ENCODE data around the gene SCLT1.
A peak's percentile ranks its signal among the peaks of the same experiment; 100 is the strongest.

Gene SCLT1

DNA sequence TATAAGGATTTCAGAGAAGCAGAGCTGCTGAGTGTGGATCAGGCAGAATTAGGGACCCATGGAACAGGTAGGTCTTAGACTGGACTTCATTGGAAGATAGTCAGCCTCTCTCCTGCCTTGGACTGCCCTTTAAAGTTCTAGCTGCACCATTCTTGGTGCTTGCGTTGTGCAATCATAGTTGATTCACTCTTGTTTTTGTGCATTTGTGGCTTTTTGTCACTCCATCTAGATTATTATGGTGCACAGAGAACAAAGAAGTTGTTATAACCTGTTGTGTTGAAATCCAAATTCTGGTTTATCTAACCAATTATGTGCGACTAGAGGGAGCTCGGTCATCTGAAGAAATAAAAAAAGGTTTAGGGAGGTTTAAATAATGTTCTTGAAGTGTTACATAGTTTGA lies 224.6 kb downstream of the SCLT1 start:
- no peak for DNase-seq

DNA sequence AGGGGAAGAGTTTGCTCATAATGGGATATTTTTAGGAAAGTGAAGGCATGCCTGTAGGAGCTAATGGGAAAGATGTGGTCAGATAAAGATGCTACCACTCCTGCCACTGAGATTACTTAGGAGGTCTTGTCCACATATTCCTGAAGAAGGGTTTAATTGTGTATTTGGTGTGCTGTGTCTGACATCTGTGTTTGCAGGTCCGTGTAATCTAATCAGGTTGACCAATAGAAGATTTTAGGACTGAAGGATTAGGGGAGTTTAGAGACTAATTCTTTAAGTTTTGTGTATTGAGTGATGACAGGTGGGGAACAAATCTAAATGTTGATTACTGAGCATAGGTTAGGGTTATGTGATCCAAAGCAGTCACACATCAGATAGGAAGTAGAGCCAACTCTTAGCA lies 226.6 kb downstream of the SCLT1 start:
- no peak for DNase-seq

DNA sequence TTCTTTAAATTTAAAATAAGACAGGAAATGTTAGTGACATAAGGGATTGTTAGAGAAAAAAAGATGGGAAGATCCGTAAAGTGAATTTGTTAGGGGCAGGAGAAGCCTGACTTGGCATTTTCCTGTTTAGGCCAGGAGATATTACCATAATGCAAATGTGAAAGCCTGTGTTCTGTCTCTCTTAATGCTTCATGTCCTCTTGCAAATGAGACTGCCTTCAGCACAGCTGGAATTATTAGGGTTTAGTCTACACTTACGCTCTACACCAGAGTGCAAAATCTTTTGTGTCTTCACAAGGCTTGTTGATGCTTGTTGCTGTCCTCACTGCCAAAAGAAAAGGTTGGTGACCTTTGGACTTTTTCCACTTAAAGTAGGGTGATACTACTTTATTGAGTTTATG lies 227.1 kb downstream of the SCLT1 start:
- DNase-seq = no peak

DNA sequence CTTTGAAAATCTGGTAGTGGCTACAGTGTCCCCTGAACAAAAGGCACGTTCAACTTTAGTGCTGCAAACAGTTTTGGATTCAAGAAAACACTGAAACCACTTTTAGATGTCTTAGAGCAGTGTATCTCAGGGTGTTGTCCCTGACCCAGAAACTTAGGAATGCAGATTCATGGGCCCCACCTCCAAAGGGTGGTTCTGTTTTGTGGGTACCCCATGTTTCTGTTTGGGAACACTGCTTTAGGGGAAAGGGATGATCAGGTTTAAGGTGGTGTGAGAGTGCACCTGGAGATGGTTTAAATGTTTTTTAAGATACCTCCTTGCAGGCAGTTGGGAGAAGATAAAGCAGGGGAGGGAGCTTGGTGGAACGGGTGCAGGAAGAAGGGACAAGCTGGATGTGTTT lies 228.2 kb downstream of the SCLT1 start:
- DNase-seq = no peak

DNA sequence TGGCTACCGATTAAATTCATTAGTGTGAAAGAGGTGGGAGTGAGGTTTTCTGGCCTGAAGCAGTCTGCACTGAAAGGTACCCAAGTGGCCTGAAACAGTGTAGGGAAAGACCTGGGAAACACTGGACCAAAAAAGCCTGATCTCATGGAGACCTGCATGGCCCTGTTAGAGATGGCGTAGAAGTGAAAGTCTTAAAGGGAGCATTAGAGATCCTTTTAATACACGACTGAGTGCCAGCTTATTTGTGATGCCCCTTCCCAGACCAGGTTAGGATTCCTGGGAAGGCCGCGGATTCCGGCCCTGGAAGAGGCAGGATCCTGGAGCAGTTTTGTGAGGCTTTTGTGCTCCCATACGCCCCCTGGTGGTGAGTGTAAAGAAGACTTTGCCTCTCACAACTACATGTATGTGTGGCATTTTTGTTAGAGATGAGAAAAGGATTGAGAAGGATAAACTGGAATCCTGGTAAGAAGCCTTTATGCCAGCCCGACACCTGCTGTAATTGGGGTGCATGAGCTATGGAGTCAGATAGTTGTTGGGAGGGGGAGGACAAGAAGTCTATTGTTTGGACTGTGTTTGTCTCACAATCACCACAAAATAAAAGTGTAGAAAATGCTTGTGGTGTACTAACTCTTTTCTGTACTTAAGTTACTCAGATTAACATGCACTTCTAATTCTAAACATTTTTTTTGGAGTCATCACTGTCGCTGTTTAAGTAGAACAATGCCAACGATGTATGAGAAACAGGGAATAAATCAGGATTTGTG lies 229.8 kb downstream of the SCLT1 start:
- DNase-seq = peak; percentile 70 to 80

DNA sequence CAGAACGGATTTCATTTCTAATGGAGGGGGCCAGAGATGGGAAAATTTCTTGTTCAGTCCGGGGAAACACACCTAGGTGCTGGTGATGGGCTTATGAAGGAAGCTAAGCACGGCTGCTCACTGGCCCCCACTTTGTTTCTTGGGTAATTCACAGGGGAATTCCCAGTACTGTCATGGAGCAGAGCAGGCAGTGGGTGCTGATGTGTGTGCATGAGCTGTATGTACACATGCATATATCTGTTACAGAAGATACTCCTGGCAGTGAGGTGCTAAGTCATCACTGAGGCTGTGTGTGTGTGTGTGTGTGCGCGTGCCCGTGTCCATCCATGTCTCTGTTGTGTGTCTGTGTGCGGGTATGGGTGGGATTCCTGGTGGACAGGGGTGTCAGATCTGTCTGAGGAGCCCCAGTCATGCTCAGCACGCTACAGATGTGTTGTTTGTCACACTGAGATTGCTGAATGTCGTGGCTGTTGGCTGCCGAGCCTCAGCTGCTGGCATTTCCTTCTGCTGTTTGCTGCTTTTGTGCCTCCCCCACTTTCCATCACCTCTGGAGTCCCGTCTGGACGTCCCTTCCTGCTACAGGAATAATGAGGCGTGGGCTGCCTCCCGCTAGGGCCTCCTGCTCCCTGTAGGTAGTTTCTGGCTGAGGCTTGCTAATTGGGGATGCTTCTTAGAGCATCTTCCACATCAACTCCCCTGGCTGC lies 230.6 kb downstream of the SCLT1 start:
- peak; percentile 40 to 53 for DNase-seq

DNA sequence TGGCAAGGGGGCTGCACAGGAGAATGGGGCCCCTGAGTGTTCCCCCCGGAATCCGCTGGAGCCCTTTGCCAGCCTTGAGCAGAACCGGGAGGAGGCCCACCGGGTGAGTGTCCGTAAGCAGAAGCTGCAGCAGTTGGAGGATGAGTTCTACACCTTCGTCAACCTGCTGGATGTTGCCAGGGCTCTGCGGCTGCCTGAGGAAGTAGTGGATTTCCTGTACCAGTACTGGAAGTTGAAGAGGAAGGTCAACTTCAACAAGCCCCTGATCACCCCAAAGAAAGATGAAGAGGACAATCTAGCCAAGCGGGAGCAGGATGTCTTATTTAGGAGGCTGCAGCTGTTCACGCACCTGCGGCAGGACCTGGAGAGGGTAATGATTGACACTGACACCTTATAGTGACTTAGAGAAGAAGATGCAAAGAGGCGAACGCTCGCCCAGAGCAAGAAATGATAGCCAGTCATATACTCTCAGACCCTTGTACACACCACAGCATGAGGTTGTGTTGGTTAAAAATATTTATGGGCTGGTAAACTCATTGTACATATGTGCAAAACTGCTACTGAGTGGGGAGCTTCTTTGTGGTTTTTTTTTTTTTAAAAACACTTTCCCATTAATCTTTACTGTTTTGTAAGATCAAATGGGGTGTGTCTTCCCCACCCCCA lies 231.4 kb downstream of the SCLT1 start:
- DNase-seq = no peak

DNA sequence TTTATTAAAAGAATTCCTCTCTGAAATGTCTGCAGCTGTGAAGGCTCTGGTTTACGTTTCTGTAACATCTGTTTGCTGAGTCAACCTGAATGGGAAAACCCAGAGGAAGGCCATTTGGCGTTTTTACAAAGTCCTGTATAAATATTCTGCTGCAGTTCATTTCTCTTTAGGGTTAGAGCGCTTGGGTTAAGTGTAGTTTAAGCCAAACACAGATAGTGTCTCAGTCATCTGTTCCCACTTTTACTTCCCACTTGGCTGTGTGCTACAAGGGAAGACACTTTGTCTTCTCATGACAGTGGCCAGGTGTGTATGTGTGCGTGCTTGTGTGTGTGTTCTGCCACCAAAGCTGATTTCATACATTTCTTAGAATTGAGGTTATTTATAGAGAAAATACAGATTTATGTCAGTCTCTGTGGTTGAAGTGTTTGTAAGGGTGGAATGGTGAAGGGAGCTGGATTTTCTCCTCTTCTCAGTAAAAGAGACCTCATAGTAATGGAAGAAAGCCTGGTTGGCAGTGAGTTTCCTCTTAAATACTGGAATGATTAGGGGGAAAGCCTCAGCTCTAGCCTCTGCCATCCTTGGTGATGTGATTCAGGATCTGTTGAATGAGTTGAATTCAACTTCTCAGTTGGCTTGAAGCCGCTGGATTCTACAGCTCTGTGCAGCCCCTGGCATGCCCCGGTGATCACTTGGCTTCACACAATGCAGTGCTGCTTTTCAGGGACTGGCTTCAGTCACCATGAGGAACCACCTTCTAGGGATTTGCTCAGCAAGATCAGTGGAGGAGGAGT lies 233.3 kb downstream of the SCLT1 start:
- DNase-seq = no peak

DNA sequence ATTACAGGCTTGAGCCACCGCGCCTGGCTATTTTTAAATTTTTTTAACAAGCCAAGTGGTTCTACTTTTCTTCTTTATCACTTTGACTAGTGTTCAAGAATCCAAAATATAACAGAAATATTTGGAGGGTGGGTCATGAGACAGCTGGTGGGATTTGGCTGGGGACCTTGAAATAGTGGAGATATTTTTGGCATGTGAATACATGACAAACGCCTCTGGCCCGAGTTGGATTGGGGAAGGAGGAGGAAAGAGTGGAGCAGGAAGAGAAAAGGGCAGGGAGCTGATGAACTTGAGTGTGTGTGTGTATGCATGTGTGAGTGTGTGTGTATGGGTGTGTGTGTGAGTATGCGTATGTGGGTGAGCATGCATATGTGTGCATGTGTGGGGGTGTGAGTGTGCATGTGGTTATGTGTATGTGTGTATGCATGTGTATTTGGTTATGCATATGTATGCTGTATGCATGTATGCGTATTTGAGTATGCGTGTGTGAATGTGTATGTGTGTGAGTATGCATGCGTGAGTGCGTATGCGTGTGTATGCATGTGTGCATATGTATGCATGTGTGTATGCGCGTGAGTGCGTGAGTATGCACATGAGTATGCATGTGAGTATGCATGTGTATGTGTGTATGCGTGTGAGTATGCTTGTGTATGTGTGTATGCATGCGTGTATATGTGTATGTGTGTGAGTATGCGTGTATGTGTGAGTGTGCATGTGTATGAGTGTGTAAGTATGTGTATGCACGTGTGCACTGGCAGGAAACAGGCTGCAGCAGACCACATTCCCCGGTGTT lies 234.3 kb downstream of the SCLT1 start:
- no peak for DNase-seq

DNA sequence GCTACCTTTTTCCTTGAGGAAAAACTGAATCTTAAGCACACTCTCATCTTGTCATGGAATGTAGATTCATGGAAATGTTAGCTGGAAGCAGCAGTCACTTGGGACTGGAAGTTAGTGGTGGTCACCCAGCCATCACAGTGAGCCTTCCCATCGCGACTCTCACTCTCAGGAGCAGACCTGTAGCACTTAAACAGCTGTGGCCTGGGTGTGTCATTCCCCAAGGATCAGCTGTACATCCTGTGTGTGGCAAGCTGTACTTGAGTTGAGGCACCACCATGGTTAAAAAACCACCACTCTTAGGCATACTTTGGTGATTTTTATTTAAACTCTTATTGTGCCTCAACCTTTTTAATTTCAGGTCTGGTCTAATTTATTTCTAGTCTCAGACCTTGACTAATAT lies 237.1 kb downstream of the SCLT1 start:
- DNase-seq = no peak

DNA sequence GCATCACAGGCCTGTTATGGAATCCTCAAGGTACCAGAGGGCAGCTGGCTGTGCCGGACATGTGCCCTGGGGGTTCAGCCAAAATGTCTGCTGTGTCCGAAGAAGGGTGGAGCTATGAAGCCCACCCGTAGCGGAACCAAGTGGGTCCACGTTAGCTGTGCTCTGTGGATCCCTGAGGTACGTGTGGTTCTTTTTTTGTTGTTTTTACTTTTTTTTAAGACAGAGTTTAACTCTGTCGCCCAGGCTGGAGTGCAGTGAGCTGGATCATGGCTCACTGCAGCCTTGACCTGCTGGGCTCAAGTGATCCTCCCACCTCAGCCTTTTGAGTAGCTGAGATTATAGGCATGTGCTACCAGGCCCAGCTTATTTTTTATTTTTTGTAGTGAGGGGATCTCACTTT lies 237.7 kb downstream of the SCLT1 start:
- DNase-seq = no peak

DNA sequence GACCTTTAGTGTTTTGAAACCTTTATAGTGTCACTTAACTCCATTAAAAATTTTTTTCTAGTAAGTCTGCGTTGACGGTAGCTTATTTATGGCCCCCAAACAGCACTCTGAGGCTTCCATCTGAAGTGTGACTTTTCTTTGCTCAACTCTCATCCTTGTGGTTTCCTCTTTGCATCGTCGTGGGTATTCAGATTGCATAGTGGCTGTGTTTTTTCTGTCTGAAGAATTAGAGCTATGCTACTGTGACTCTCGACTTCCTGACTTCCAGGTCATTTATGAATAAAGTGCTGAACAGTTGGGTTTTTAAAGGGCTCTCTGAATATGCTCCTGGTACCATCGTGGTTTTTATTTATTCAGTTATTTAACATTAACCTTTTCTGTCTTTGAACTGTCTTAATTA lies 238.9 kb downstream of the SCLT1 start:
- no peak for DNase-seq

DNA sequence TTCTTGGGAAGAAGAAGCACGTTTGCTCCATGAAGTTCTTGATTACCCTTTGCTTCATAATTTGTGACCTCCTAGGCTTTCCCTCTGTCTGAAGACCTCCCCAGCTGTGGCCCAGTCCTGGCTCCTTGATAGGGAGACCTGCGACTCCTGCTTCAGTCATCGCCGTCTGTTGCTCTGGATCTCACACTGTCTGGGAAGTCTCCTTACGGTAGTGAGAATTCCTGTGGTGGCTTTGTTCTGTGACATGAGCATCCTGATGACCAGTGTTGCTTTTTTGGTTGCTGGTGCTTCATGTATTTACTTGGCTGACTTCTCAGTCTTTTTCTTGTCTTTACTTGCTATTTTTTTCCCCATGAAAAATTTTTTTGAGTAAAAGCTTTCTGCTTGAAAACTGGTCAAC lies 239.6 kb downstream of the SCLT1 start:
- DNase-seq = no peak

DNA sequence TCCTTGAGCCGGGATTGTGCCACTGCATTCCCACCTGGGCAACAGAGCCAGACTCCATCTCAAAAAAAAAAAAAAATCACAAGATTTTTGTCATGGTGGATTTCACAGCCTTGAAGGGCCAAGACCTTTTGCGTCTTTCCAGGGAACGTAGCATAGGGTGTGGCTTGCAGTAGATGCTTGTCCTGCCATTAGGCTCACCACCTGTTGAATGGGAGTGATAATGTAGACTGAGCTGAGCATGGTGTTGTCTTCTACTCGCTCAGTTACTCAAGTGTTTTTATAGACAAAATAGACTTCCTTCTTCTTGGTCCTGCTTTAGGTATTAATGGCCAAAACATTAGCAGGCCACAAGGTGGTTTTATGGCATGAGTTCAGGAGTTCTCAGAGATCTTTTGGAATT lies 243.1 kb downstream of the SCLT1 start:
- no peak for DNase-seq

DNA sequence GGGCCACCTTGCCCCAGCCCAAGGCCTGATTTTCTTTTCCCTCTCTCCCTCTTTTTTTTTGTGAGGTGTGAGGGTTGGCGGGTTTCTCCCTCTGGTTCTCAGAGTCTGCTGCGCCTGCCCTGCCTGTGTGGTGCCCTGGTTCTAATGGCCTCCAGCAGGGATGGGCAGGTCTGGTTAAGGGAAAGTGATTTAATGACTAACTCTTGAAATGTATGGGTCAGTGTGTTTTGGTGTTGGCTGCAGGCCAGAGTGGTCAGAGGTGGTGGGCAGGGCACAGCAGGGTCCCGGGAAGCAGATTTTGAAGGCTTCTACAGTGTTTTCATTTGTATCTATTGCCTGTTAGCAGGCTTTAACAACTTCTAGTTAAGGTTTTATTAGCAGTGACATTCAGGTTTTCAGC lies 244.9 kb downstream of the SCLT1 start:
- no peak for DNase-seq

DNA sequence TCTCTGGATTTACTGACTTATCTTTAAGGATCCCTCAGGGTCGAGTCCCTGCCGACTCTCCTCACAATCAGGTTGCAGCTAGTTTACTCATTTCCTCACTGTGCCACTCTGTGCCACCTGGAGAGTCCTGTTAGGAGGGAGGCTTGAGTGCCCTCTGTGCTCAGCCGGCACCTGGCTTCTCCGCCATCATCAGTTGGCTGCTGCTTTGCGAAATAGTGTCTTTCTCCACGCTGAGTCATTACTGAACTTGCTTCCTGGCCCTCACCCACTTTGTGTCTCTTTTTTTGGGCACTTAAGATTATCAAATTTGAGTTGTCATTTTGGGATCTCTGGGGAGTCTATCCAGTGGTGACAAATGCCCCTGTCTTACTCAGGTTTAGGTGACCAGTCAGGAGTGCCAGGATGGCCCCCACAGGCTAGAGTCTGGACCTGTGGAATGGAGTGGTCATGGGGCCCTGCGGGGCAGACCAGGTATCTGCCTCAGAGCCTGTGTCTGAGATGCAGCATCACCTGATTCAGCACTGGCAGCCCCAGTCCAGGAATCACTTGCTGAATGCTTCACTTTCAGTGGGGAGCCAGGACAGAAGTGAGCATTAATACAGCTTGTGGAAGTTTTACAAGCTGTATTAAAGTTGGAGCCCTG lies 246.1 kb downstream of the SCLT1 start:
- DNase-seq = no peak

DNA sequence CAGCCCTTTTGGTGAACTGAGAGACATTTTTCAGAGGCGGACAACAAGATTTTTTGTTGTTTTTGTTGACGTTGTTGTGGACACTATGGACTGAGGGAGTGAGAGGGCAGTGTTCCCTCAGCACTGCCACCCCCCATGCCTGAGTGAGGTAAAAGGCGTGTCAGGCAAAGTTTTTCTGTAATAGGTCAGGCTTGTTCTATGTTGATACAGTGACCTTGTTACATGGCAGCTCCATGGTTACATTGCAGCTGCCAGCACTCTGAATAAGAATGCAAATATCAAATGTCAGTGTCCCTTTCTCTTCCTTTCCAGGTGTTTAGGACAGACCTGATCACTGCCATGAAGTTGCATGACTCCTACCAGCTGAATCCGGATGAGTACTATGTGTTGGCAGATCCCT lies 247.3 kb downstream of the SCLT1 start:
- DNase-seq = no peak

DNA sequence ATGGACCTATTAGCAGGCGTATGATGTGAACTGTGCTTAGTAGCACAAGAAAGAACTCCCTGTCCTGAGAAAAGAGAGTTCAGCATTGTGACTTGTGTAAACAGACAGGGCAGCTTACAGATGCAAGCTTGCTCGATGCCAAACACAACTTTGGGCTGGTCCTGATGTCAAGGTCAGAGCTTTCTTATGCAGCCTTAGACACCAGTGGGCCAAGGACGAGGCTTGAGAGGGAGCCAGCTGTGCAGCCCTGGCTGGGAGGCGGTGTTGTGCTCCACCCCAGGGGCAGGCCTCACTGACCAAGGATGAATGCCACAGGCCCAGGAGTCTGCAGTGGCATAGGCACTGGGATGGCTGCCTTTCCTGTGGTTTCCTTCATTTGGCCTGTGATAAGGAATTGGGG lies 248.4 kb downstream of the SCLT1 start:
- DNase-seq = no peak

DNA sequence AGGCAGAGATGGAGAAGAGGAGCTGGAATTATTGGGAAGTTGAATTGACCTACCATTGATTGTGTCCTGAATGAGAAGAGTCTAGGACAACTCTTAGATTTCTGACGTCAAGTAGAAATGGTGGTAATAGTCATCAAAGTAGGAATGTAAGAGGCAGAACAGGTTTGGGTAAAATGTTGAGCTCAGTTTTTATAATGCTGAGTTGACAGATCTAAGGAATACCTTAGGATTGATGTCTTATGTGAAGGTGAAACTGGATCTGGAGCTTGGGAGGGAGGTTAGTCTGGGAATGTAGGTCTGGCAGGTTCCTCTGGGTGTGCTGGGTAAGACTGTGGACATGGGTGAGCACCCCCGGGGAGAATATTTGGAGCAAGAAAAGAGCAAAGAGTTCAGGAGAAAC lies 251.9 kb downstream of the SCLT1 start:
- DNase-seq = no peak

DNA sequence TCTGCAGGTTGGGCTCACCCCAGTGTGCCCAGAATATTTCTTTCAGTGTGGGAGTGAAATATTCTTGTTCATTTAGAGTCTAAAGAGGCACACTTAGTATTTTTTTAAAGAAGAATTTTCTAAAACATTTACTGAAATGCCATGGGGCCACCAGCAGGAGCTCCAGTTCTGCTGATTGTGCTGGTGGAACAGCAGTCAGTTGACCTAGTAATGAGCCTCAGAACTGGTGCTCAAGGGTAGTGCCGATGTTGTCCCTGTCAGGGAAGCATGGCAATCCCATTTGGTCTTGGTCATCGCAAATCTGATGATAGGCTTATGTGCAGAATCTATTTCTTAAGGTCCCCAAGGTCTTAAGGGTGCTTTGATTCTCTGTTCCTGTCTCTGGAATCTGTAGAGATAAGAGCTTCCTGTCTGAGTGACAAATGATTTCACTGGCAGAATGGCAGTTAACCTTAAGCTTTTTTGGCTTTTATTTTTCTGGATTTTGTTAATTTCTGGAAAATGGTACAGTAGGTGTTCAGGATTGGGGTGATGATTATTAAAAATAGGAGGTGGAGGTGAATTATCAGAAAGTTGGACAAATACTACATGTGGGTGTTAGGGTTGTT lies 252.5 kb downstream of the SCLT1 start:
- no peak for DNase-seq

DNA sequence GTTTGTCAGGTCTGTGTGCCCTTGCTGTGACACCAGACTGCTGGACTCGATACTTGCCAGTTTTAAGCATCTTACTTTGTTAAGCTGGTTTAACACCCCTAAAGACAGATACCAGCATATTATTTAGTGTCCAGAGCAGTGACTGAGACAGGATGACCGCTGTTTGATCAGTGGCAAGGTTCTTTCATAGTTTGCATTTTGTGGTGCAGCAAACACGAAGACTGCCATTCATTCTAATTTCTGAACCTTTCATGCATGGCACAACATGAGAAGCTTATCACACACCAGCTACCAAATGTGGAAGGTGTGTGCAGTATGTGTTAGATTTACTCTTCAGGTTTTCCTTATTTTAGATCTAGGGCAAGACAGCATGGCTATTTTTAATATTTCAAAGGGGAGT lies 255.7 kb downstream of the SCLT1 start:
- no peak for DNase-seq

DNA sequence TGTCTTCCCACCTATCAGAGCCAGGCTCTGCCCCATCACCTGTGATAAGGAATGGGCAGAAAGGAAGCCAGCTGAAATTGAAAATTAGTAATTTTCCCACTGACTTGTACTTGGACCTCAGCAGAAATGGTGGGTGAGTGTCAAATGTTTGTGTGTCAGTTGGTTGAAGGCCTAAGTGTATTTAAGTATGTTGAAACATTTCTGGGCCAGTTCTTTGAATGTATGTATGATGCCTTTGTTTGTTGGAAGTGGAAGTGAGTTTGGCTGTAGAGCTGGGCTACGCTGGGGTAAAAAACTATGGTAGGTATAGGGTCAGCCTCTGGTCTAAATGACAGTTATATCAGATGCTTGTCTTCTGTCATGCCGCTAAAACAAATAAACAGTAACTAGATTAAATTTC lies 256.1 kb downstream of the SCLT1 start:
- DNase-seq = no peak

Data from stimulated activated CD4-positive, alpha-beta T cell treated with anti-CD3 and anti-CD28 coated beads, Interleukin-2, amount 100 ng/mL, for 24 hours (primary cell).